Measurements from ENCODE around the gene ZMYM3. TPM values are rescaled to one million over a fixed set of nuclear protein-coding genes. Genes with fewer than 3 reads are reported as not detected.

ZMYM3 gene
- total RNA-seq, 4 donors from 2014 or later, result 12.1 to 37.9 (median 27.3) TPM

DNA sequence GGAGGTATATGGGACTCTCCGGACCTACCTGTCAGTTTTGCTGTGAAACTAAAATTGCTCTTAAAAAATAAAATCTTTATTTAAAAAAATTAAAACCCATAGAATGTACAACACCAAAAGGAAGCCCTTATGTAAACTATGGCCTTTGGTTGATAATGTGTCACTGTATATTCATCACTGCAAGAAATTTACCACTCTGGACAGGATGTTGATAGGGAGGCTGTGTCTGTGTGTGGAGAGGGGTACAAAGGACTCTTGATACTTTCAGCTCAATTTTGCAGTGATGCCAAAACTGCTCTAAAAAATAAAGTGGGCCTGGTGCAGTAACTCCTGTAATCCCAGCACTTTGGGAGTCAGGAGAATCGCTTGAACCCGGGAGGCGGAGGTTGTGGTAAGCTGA lies 2.9 kb upstream of the ZMYM3 start:
- no peak for DNase-seq

GRCh38 chrX:71256051-71256450 lies 2.1 kb upstream of the ZMYM3 start:
- H3K4me1 ChIP-seq, result no peaks in the 10 kb centered on the region
- TF ChIP-seq CTCF (IDR thresholded peaks at IDR 0.05), result no peak
- TF ChIP-seq POLR2A (IDR thresholded peaks at IDR 0.05), result no peak
- no peaks in the 10 kb centered on the region for H3K36me3 ChIP-seq
- no peak for DNase-seq
- H3K9me3 ChIP-seq, result no peaks in the 10 kb centered on the region
- H3K4me3 ChIP-seq, result no peak overlapping the region
- intact Hi-C loops (cut with DNase I; ENCODE audit: low total_unique reads), result no loop called here
- peak overlapping the region in 1 of 2 donors; percentile 84 for H3K27ac ChIP-seq
- H3K27me3 ChIP-seq, result no peaks in the 10 kb centered on the region

More for the DNA sequence above, 2.9 kb upstream of the ZMYM3 start:
- H3K4me1 ChIP-seq, result no peaks in the 10 kb centered on the region
- no peak overlapping the region for H3K4me3 ChIP-seq
- no peaks in the 10 kb centered on the region for H3K9me3 ChIP-seq
- TF ChIP-seq POLR2A (IDR thresholded peaks at IDR 0.05), result no peak
- TF ChIP-seq CTCF (IDR thresholded peaks at IDR 0.05), result no peak
- intact Hi-C loops (cut with DNase I; ENCODE audit: low total_unique reads), result no loop called here
- no peaks in the 10 kb centered on the region for H3K36me3 ChIP-seq
- H3K27me3 ChIP-seq, result no peaks in the 10 kb centered on the region
- no peak overlapping the region for H3K27ac ChIP-seq

GRCh38 chrX:71253253-71254091 lies 468 bp downstream of the ZMYM3 start:
- no peaks in the 10 kb centered on the region for H3K36me3 ChIP-seq
- TF ChIP-seq CTCF (IDR thresholded peaks at IDR 0.05), result peak; percentile 4 to 38 (median 17)
- TF ChIP-seq POLR2A (IDR thresholded peaks at IDR 0.05), result no peak
- no peaks in the 10 kb centered on the region for H3K27me3 ChIP-seq
- H3K27ac ChIP-seq, result peak overlapping the region; percentile 84 to 87
- no peaks in the 10 kb centered on the region for H3K9me3 ChIP-seq
- intact Hi-C loops (cut with DNase I; ENCODE audit: low total_unique reads), result no loop called here
- H3K4me1 ChIP-seq, result no peaks in the 10 kb centered on the region
- DNase-seq, result peak; percentile 41 to 53
- H3K4me3 ChIP-seq, result peak overlapping the region; percentile 60 to 85

DNA sequence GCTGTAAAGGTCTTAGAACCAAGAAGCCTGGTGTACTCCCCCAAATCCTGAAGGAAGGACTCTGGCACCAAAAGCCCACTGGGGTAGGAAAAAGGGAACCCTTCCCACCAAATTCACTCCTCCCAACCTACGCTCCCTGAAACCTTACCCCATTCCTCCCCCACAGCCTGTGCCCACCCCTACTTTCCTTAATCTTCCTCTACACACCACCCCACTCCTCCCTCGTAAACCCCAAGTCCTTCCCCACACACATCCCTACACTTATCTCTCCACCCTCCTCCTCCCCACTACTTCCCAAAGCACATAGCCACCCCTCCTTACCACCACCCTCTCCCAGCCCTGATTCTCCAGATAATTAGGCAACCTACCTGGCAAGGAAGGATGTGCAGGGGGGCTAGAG lies 1.7 kb downstream of the ZMYM3 start:
- no peaks in the 10 kb centered on the region for H3K36me3 ChIP-seq
- no peaks in the 10 kb centered on the region for H3K27me3 ChIP-seq
- no peak for DNase-seq
- no peaks in the 10 kb centered on the region for H3K4me1 ChIP-seq
- no peak overlapping the region for H3K4me3 ChIP-seq
- intact Hi-C loops (cut with DNase I; ENCODE audit: low total_unique reads), result no loop called here
- no peaks in the 10 kb centered on the region for H3K9me3 ChIP-seq
- TF ChIP-seq CTCF (IDR thresholded peaks at IDR 0.05) (no peak), POLR2A (IDR thresholded peaks at IDR 0.05) (no peak)
- H3K27ac ChIP-seq, result no peak overlapping the region

GRCh38 chrX:71251466-71251973 lies 2.4 kb downstream of the ZMYM3 start:
- TF ChIP-seq CTCF (IDR thresholded peaks at IDR 0.05) (no peak), POLR2A (IDR thresholded peaks at IDR 0.05) (no peak)
- no peaks in the 10 kb centered on the region for H3K4me1 ChIP-seq
- H3K9me3 ChIP-seq, result no peaks in the 10 kb centered on the region
- H3K4me3 ChIP-seq, result no peak overlapping the region
- H3K27me3 ChIP-seq, result no peaks in the 10 kb centered on the region
- H3K27ac ChIP-seq, result no peak overlapping the region
- no peaks in the 10 kb centered on the region for H3K36me3 ChIP-seq
- intact Hi-C loops (cut with DNase I; ENCODE audit: low total_unique reads), result no loop called here
- no peak for DNase-seq
